K562 (cell line): ENCODE results near the gene DCAF4.

Experiments used
- HDAC2 ChIP-seq: fragments of 450-650 bp; IDR thresholded peaks from 2 replicates; pipeline ENCODE4 v1.6.1; 2016; ENCODE audit warnings: mild to moderate bottlenecking
- MYNN ChIP-seq, 2 experiments: sonication (generic); formaldehyde crosslinking in 1 of 2; IDR thresholded peaks; 2 replicates each; pipeline versions ENCODE4 v1.5.0 to v1.6.1; 2016 to 2020; ENCODE audit warnings: antibody characterized with exemption in 1 of 2, missing genetic modification reagents in 1 of 2
- POLR2AphosphoS5 ChIP-seq: IDR thresholded peaks from 2 replicates; pipeline ENCODE4 v1.6.1; 2011; ENCODE audit warnings: mild to moderate bottlenecking, low read depth, low read length, moderate library complexity; ENCODE audit not compliant: control insufficient read depth, insufficient read depth
- ZNF79 ChIP-seq: fragments of 250-450 bp; sonication (Bioruptor Pico); IDR thresholded peaks from 2 replicates; pipeline ENCODE4 v1.4.0; 2020; ENCODE audit warnings: low read depth, mild to moderate bottlenecking, moderate library complexity
- TF ChIP-seq, protein P1 (sequence below), 3 experiments: IDR thresholded peaks in 2 of 3; conservative IDR thresholded peaks in 1 of 3; 2 replicates each; pipeline ENCODE4 v1.5.1; 2011 to 2012; ENCODE audit warnings: low read length in 3 of 3, mild to moderate bottlenecking in 3 of 3, control low read depth in 2 of 3, improper control_type of control experiment in 1 of 3, inconsistent platforms in 1 of 3, low read depth in 1 of 3, mixed read lengths in 1 of 3, moderate library complexity in 1 of 3; ENCODE audit not compliant: insufficient read depth in 2 of 3

DNA sequence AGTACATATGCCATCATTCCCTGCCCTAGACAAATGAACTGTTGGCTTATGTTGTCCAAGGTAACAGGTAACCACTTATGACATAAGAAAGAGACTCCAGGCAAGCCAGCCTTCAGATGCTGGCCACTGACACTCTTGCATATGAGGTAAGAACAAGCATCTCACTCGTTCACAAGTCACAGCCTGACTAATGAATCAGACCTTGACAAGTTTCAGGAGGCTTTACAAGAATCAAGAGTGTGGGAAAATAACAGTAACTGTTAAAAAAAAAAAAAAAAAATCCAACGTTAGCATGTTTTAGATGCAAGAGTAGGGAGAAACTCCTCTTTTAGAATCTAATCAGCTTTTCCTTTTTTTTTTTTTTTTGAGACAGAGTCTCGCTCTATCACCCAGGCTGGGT is 60.0 kb downstream of the DCAF4 start:
- TF ChIP-seq POLR2AphosphoS5 = no peak
- TF ChIP-seq HDAC2 = no peak
- no peak for TF ChIP-seq MYNN (IDR thresholded peaks at IDR 0.05)
- no peak for TF ChIP-seq MYNN (CRISPR knock-in tag; IDR thresholded peaks at IDR 0.05)
- TF ChIP-seq, protein P1, sequence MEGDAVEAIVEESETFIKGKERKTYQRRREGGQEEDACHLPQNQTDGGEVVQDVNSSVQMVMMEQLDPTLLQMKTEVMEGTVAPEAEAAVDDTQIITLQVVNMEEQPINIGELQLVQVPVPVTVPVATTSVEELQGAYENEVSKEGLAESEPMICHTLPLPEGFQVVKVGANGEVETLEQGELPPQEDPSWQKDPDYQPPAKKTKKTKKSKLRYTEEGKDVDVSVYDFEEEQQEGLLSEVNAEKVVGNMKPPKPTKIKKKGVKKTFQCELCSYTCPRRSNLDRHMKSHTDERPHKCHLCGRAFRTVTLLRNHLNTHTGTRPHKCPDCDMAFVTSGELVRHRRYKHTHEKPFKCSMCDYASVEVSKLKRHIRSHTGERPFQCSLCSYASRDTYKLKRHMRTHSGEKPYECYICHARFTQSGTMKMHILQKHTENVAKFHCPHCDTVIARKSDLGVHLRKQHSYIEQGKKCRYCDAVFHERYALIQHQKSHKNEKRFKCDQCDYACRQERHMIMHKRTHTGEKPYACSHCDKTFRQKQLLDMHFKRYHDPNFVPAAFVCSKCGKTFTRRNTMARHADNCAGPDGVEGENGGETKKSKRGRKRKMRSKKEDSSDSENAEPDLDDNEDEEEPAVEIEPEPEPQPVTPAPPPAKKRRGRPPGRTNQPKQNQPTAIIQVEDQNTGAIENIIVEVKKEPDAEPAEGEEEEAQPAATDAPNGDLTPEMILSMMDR (IDR thresholded peaks at IDR 0.05 in 2 of 3, conservative IDR thresholded peaks at IDR 0.05 in 1 of 3; ENCODE audit: insufficient read depth in 2 of 3, low read depth in 1 of 3, low read length in 3 of 3) = no peak
- no peak for TF ChIP-seq ZNF79 (CRISPR knock-in tag)
